Heart left ventricle (tissue), 16 donors: ENCODE measurements around the gene STUB1. TPM values are rescaled to one million over a fixed set of nuclear protein-coding genes. Genes with fewer than 3 reads are reported as not detected.
A peak's percentile ranks its signal among the peaks of the same experiment; 100 is the strongest.

Experiments used
- ATAC-seq, 4 donors: fragments of 200-7000 bp; cut with Tn5 transposase; one replicate each; pipeline ENCODE4 v1.9.1; 2020 to 2022; ENCODE audit warnings: moderate library complexity in 4 of 4, mild to moderate bottlenecking in 3 of 4, moderate number of reproducible peaks in 1 of 4
- DNase-seq, 5 donors: peaks; one replicate each; pipeline ENCODE4 v3.0.0-alpha.2; 2020
- H3K27ac ChIP-seq, 12 donors: fragments of 200-600 bp; sonication (generic) in 4 of 12; one replicate each; pipeline versions ENCODE4 v1.5.0 to v1.8.0; 2016 to 2022; ENCODE audit warnings: mild to moderate bottlenecking in 2 of 12
- H3K27me3 ChIP-seq, 9 donors: fragments of 200-600 bp; sonication (generic) in 2 of 9; one replicate each; pipeline versions ENCODE4 v1.5.1 to v1.8.0; 2016 to 2022; ENCODE audit warnings: mild to moderate bottlenecking in 3 of 9
- H3K36me3 ChIP-seq, 9 donors: fragments of 200-600 bp; sonication (generic) in 2 of 9; one replicate each; pipeline versions ENCODE4 v1.5.0 to v1.8.0; 2018 to 2022; ENCODE audit warnings: mild to moderate bottlenecking in 2 of 9
- H3K4me1 ChIP-seq, 12 donors: fragments of 200-600 bp; sonication (generic) in 4 of 12; one replicate each; pipeline versions ENCODE4 v1.5.0 to v1.8.0; 2016 to 2022; ENCODE audit warnings: mild to moderate bottlenecking in 3 of 12
- H3K4me3 ChIP-seq, 12 donors: fragments of 200-600 bp; sonication (generic) in 4 of 12; one replicate each; pipeline versions ENCODE4 v1.5.0 to v1.8.0; 2017 to 2022; ENCODE audit warnings: mild to moderate bottlenecking in 9 of 12, moderate library complexity in 4 of 12
- H3K9me3 ChIP-seq, 12 donors: fragments of 200-600 bp; sonication (generic) in 4 of 12; one replicate each; pipeline versions ENCODE4 v1.5.0 to v1.8.0; 2016 to 2022; ENCODE audit warnings: mild to moderate bottlenecking in 1 of 12
- POLR2A ChIP-seq, 2 donors: fragments of 450-650 bp; IDR thresholded peaks; one replicate each; pipeline ENCODE4 v1.6.1; 2017; ENCODE audit warnings: antibody characterized with exemption in 2 of 2, mild to moderate bottlenecking in 2 of 2, moderate library complexity in 2 of 2
- WGBS, 4 donors: extraction: QIAGEN DNeasy Blood & Tissue Kit in 2 of 4; methylation state at CpG; one replicate each; pipeline versions ENCODE4 v1.1.5 to v1.1.7; 2013 to 2018; 5-methylcytosine and 5-hydroxymethylcytosine counted together
- intact Hi-C, 10 donors: fragments of 100-400 bp; cut with DNase I; formaldehyde crosslinking; loops; one replicate each; pipeline versions ENCODE4 v1.11.1 to v1.14.2; 2022
- polyA plus RNA-seq, 2 donors: library from polyadenylated mRNA; stranded (reverse); fragments of 200-250 nt; gene quantifications; one replicate each; pipeline ENCODE4 v1.2.3, GENCODE V29; 2013
- total RNA-seq, 9 donors: library from RNA; depleted of rRNA in 2 of 9; stranded (reverse); fragments of >200 nt in 2 of 9; fragmentation: NEBNext Ultra II Directional in 3 of 9; extraction: Animal tissue kit (Norgen Biotek cat#: 25700) in 3 of 9; gene quantifications; one replicate each; pipeline versions ENCODE4 v1.1.0 to v1.2.4, GENCODE V29; 2016 to 2023
- TF ChIP-seq, protein P1 (sequence below), 12 donors: fragments of 200-600 bp; sonication (generic) in 4 of 12; IDR thresholded peaks; one replicate each; pipeline versions ENCODE4 v1.5.0 to v1.8.0; 2018 to 2022; ENCODE audit warnings: antibody characterized with exemption in 12 of 12, mild to moderate bottlenecking in 5 of 12
- donor health status: ischemic (EF 13 %, LVEDD 7.1; RV severe dilation, severe dysfunction).
- donor health status: healthy with polysubstance abuse.
- donor health status: DM: no; HTN: yes; CAD: no.
- donor health status: DM: no; HTN: no; CAD: no.
- donor health status: ischemic (EF 25% LVEDD 6.9; RV normal size, moderate dysfunction).
- donor health status: ischemic (EF 25% LVEDD 5.7; RV mildly dilated, moderate dysfunction).
- donor health status: healthy.
- donor health status: DM: yes; HTN: yes; CAD: no.
- donor health status: ischemic (EF 35%, LVEDD 5.7; RV mildly dilated, moderate dysfunction).
- donor health status: nonischemic (EF 11% LVEDD 7.7; RV severe dilation, severe dysfunction).
- donor health status: DM: yes; HTN: yes; CAD: no.
- donor health status: PGD.
- donor health status: ischemic (EF 29% LVEDD 5.4; RV normal size, mild dysfunction).
- donor health status: nonischemic (EF 23%, LVEDD 6.1; RV moderate dilation, normal function).

STUB1 gene
- total and polyA plus RNA-seq, 11 donors: 93.7 to 198 (median 116) TPM

DNA sequence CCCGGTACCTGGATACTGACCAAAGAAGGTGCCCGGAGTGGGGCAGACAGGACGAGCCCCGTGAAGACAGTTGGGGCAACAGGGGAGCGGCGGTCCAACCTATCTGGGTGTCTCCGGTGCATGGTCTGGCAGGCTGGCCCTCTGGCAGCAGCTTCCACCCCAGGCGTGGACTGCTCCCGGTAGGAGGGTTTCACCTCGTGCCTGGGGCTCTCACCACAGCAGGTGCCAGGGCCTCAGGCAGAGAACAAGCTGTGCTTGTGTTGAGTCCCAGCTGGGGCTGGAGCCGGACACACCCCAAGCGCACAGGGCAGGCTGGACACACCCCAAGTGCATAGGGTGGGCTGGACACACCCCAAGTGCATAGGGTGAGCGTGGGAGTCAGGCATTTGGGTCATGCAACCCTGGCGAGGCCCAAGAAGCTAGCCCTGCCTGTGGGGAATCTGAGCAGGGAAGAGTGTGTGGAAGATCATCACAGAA, 26.9 kb downstream of the STUB1 start:
- peaks cover 44 to 86% (median 76%) of the 10 kb centered on the region in 9 donors for H3K27me3 ChIP-seq
- DNase-seq (no peak), ATAC-seq (no peak)
- H3K4me1 ChIP-seq: peaks cover 0 to 39% (median 6%) of the 10 kb centered on the region in 12 donors
- H3K9me3 ChIP-seq: no peaks in the 10 kb centered on the region
- H3K36me3 ChIP-seq: no peaks in the 10 kb centered on the region
- no peak overlapping the region for H3K4me3 ChIP-seq
- TF ChIP-seq, protein P1, sequence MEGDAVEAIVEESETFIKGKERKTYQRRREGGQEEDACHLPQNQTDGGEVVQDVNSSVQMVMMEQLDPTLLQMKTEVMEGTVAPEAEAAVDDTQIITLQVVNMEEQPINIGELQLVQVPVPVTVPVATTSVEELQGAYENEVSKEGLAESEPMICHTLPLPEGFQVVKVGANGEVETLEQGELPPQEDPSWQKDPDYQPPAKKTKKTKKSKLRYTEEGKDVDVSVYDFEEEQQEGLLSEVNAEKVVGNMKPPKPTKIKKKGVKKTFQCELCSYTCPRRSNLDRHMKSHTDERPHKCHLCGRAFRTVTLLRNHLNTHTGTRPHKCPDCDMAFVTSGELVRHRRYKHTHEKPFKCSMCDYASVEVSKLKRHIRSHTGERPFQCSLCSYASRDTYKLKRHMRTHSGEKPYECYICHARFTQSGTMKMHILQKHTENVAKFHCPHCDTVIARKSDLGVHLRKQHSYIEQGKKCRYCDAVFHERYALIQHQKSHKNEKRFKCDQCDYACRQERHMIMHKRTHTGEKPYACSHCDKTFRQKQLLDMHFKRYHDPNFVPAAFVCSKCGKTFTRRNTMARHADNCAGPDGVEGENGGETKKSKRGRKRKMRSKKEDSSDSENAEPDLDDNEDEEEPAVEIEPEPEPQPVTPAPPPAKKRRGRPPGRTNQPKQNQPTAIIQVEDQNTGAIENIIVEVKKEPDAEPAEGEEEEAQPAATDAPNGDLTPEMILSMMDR (IDR thresholded peaks at IDR 0.05): no peak
- TF ChIP-seq POLR2A (IDR thresholded peaks at IDR 0.05): no peak
- intact Hi-C loops: no loop called here
- 28 to 48% (median 42%) methylated on average over 7 to 14 of the region's 14 CpGs for WGBS, 4 donors
- no peak overlapping the region for H3K27ac ChIP-seq

DNA sequence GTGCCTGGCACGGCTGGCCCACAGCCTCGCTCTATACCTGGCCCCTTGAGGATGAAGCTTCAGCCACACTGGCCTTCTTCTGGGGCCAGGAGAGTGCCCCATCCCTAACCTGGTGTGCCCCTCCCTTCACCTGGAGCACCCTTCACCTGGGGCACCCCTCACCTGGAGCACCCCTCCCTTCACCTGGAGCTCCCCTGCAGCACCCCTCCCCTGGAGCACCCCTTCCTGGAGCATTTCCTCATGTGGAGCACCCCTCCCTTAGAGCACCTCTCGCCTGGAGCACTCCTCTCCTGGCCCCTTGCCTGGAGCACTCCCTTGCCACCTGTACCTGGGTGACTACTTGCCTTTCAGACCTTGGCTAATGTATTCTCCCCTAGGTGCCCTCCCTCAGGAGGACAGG, 27.8 kb downstream of the STUB1 start:
- DNase-seq (no peak), ATAC-seq (no peak)
- intact Hi-C loops: no loop called here
- peaks cover 37 to 76% (median 67%) of the 10 kb centered on the region in 9 donors for H3K27me3 ChIP-seq
- TF ChIP-seq, protein P1 (IDR thresholded peaks at IDR 0.05): no peak
- no peak for TF ChIP-seq POLR2A (IDR thresholded peaks at IDR 0.05)
- no peaks in the 10 kb centered on the region for H3K9me3 ChIP-seq
- 59 to 70% (median 64%) methylated on average over 3 of the region's 3 CpGs for WGBS, 4 donors
- H3K4me1 ChIP-seq: peaks cover 0 to 39% (median 6%) of the 10 kb centered on the region in 12 donors
- no peak overlapping the region for H3K27ac ChIP-seq
- H3K4me3 ChIP-seq: no peak overlapping the region
- H3K36me3 ChIP-seq: no peaks in the 10 kb centered on the region

DNA sequence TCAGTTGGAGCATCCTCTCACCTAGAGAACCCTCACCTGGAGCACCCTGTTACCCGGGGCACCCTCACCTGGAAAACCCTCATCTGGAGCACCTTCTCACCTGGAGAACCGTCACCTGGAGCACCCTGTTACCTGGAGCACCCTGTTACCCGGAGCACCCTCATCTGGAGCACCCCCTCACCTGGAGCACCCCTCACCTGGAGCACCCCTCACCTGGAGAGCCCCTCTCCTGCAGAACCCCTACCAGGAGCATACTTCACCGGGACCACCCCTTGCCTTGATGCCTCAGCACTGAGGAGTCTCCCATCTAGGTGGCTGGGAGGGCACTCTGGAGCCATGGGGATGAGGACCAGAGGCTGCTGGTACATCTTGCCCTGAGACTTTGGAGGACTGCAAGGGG, 28.7 kb downstream of the STUB1 start:
- Histone ChIP-seq H3K27me3 (peaks cover 29 to 67% (median 58%) of the 10 kb centered on the region in 9 donors), H3K9me3 (no peaks in the 10 kb centered on the region), H3K4me1 (peaks cover 0 to 40% (median 6%) of the 10 kb centered on the region in 12 donors), H3K36me3 (no peaks in the 10 kb centered on the region), H3K27ac (no peak overlapping the region), H3K4me3 (no peak overlapping the region)
- intact Hi-C loops: no loop called here
- WGBS, 4 donors: 63 to 88% (median 74%) methylated on average over 2 to 4 of the region's 4 CpGs
- ATAC-seq: no peak
- no peak for DNase-seq
- TF ChIP-seq, protein P1 (IDR thresholded peaks at IDR 0.05): no peak
- TF ChIP-seq POLR2A (IDR thresholded peaks at IDR 0.05): no peak

DNA sequence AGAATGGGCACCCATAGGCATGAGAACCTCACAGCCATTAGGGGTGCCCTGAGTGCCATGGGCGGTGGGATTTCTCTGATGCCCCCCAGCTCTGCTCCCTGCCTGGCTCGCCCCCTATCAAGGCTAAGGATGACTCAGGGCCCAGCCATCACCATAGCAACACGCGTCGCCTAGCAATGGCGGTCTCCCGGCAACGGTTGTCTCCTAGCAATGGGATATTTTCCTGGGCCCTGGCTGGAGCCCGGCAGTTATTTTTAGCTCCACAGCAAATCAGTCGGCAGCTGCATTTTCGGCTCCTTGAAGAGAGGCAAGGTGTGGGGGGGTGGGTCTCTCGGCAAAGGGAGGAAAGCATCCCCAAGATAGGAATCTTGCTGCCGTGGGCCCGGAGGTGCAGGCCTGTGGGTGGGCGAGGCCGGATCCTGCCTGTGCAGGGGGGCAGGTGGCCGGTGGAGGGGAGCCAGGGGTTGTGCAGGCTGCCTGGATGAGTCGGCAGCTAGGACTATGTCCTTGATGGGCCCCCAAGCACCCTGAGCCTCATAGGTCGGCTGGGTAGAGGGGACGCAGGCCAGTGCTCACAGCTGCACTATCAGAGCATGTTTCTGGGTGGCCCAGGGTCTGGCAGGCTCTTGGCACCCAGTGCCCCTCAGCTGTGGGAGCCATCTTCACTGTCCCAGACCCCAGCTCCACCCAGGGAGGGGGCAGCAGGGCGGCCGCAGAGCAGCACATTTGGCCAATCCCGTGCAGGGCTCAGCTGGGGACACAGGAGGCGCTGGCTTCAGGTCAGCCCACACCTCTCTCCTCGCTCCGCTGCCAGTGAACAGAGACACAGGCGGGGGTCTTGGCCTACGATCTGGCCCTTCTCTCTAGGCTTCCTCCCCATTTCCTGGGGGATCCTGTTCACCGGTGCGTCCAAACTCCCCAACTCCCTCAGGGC, 29.6 kb downstream of the STUB1 start:
- Histone ChIP-seq H3K27me3 (peaks cover 21 to 58% (median 50%) of the 10 kb centered on the region in 9 donors), H3K27ac (no peak overlapping the region), H3K4me3 (no peak overlapping the region), H3K4me1 (peaks cover 0 to 46% (median 12%) of the 10 kb centered on the region in 12 donors), H3K9me3 (no peaks in the 10 kb centered on the region), H3K36me3 (no peaks in the 10 kb centered on the region)
- TF ChIP-seq, protein P1 (IDR thresholded peaks at IDR 0.05): no peak
- TF ChIP-seq POLR2A (IDR thresholded peaks at IDR 0.05): no peak
- intact Hi-C loops: loop anchor here in 9 of 10 donors (2.0 to 5.0 kb wide), 7 partner anchors 31 to 347 kb away; partner anchors contain the start of gene CIAO3 (in 2 of the 9)
- DNase-seq (peak in 4 of 5 donors; percentile 68 to 79 (median 72)), ATAC-seq (peak in 3 of 4 donors; percentile 40 to 65 (median 47))
- WGBS, 4 donors: 9 to 21% (median 20%) methylated on average over 19 to 30 of the region's 30 CpGs
